ENCODE results near the gene HS3ST4.

The HS3ST4 gene

DNA sequence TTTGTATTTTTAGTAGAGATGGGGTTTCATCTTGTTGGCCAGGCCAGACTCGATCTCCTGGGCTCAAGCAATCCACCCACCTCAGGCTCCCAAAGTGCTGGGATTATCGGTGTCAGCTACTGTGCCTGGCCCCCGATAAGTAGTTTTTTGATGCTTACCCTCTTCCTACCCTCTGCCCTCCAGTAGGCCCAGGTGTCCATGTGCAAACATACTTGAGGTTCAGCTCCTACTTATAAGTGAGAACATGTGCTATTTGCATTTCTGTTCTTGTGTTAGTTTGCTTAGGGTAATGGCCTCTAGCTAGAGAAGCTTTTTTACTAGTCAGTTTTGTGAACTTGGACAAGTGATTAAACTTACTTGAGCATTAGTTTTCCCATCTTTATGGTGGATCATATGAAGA is 136.8 kb downstream of the HS3ST4 start:
- FAIRE-seq = no peak

DNA sequence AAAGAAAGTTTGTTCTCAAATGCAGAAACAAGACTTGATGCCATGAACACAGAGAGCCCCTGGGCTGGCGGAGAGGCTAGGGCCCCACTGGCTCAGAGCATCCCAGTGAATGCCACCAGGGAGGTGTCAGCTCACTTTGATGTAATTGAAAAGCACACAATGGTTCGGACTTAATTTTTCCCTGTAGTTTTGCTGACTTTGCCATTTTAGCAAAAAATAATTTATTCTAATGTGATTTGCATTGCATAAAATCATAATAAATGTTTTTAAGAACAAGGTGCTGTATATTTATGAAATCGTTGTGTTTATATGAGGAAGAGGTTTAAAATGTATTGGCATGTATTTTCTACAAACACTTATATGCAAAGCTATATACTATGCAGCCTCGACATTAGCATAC is 140.5 kb downstream of the HS3ST4 start:
- no peak for FAIRE-seq

DNA sequence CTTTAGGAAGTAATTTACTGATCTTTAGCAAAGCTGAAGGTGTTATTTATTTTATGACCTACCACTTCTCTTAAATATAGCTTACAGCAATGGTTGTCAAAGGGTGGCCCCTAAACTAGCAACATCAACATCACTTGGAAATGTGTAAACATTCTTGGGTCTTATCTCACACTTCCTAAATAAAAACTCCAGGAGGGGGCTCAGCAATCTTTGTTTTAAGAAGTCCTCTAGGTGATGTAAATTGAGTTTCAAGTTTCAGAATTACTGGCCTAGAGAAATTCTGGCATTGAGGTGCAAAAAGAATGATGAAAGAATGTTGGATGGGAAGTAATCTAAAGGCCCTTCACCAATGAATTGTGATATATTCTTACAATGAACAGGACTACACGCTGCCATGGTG is 142.3 kb downstream of the HS3ST4 start:
- no peak for FAIRE-seq

DNA sequence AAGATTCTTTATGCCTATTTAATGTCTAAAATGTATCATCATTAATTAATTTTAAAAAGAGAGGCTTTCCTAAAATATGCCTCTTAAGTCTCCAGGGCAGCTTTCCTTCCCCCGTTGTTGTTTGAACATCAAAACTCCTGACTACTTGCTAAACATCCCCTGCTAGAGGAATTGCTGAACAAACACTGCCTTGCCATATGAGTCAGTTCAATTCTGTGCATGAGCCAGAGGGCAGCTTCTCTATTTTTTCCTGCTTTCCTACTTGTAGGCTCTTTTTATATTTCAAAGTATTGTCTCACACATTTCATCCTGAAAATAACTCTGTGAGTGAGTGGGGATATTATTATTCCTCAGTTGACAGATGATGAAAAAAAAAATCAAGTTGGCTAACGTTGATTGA is 143.4 kb downstream of the HS3ST4 start:
- no peak for FAIRE-seq

DNA sequence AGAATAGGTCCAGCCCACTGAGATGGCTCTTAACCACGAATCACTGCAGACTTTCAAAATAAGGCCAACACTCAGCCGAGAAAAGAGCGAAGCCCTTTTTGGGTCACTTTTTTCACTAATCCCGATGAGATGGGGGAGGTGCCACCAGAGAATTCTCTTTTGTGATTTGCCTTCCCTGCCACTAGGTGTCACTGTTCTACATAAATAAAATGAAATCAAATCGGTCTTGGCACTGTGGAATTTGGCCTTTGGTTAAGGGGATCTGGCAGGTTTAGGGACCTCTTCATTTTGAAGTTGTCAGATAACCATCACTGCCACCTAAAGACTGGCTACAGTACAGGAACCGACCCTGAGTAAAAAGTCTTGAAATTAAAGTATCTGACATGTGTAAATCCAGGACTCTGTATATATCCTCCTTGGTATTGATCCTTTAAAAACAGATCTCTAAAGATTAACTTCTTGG is 147.0 kb downstream of the HS3ST4 start:
- FAIRE-seq = peak; percentile 91

DNA sequence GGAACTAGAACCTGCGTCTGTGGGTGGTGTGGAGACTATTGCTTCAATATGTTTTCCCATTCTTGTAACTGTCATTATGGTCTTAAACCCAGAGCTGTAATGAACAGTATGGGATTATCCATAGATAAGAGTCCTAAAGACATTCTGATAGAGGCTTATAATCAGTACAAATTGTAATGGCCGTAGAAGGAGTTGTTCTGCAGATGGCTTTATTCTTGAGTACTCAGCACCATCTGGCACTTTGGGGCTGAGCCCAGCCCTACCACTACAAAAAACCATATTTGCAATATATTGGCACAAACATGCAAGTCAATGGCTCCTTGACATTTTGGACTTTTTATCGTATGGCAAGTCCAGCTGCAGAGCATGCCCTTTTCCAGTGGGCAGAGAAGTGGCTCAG is 150.0 kb downstream of the HS3ST4 start:
- no peak for FAIRE-seq

DNA sequence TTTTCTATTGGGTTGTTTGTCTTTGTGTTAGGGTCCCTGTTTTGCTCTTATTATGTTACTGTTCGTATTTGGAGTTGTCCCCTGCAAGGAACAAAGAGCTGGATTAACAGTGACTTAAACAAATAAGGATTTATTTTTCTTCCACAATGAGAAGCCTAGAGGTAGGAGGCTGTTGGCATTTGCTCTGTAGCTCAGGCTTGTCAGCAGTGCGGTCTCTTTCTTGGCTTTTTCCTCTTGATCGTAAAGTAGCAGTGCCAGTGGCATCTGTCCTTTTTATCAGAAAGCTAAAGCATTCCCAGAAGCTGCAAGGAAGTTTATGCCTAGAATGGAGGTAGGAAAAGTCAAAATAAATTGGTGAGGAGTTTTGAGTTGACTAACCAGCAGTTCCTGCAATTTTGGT is 154.1 kb downstream of the HS3ST4 start:
- FAIRE-seq = no peak

DNA sequence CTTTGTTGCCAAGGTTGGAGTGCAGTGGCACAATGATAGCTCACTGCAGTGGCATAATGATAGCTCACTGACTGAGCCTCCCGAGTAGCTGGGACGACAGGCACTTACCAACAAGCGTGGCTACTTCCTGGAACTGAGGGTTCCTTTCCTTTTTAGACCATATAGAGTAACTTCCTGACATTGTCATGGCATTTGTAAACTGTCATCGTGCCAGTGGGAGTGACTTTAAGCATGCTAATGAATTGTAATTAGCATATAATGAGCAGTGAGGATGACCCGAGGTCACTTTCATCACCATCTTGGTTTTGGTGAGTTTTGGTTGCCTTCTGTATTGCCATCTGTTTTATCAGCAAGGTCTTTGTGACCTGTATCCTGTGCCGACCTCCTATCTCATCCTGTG is 162.4 kb downstream of the HS3ST4 start:
- no peak for FAIRE-seq

DNA sequence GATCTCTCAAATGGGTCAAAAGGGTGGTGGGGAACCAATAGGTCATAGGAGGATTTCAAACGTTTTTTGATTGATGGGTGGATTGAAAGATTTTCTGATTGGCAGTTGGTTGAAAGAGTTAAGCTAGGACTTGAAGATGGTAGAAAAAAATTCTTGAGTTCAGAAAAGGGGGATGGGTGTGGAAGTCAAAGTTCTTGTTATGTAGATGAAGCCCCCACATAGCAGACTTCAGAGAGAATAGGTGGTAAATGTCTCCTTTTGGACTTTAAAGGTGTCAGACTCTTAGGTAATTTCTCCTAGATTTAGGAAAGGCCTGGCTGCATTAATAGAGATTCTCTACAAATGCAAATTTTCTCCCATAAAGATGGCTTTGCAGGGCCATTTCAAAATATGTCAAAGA is 163.3 kb downstream of the HS3ST4 start:
- FAIRE-seq = no peak

DNA sequence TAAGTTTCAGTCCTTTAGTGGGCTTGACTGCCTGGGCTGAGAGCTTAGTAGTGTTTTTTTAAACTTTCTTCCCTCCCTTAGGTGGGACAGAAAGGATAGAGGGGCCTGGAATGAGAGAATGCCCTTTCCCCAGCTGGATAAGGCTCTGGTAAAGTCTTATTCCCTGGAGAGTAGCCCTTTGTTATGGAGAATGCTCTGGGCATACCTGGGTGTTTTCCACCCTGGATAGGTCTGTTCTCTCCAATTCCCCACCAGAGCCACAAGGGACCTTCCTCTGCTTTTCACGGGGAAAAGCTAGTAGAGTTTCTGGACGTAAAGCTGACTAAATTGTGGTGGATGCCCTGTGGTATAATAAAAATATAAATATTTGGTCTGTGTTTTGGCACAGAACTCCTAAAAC is 164.1 kb downstream of the HS3ST4 start:
- FAIRE-seq = no peak

DNA sequence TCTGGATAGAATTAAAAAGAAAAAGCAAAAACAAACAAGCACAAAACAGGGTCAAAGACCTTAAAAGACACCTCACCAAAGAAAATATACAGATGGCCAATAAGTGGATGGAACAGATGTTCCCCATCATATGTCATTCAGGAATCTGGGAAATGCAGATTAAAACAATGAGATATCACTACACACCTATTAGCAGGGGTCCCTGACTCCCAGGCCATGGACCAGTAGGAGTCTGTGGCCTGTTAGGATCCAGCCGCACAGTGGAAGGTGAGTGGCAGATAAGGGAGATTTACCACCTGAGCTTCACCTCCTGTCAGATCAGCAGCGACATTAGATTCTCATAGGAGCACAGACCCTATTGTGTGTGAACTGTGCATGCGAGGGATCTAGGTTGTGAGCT is 167.9 kb downstream of the HS3ST4 start:
- FAIRE-seq = no peak

DNA sequence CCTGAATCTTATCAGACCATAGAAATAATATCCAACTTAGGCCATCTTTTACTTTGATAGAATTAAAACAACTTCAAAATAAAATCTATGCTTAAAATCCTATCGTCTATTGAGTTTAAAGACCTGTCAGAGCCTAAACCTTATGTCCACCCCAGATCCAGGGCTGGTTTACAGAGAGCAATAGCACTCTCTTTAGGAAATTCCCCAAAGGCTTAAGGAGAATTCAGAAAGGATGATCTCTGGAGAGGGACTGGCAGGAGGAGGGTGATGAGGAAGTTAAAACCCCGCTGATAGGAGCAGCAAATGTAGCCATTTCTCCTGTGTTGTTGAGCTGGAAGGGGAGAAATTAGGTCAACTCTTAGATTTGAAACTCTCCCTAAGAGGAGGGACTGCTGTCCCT is 175.3 kb downstream of the HS3ST4 start:
- no peak for FAIRE-seq

DNA sequence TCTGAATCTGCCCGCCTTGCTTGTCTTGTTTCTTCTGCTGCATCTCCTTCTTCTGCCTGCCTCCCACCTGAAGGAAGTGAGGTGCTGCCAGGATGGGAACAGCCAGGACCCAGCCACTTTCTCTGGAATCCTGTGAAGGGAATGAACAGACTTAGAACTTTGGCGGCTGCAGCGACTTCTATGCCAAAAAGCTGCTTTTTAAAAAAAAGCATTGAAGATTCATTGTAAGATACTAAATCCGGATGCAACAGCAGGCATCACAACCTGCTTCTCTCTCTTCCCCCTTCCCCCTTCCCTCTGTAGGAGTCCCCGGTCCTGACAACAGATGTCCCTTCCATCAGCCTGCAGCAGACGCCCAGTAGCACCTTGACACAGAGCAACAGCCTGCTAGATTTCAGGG is 176.3 kb downstream of the HS3ST4 start:
- no peak for FAIRE-seq

DNA sequence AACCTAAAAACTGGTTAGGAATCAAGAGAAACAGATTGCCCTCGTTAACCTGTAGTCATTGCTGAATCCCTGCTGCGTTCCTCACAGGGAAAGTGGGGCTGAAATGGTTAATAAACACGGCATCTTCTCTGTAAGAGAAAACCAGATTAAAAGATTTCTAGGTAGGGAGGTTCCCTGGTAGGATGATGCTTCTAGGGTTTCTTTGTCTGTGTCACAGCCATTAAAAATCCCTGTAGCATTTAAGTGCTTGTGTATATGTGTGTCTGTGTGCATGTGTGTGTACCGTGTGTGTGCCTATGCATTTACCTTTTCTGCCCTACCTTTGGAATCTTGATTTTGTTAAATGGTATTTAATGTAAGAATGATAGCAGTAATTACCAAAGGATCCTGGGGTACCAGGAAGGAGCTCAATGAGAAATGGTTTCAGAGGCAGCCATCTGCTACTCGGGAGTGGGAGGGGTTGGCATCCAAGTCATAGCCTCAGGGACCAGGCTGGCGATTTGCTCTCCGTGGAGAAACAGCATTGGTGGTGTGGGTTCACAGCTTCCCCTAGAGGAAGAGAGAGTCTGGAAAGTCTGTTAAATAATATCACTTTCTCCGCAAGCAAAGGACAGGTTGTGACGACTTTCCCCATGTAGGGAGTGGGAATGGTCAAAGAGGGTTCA is 177.1 kb downstream of the HS3ST4 start:
- no peak for FAIRE-seq

DNA sequence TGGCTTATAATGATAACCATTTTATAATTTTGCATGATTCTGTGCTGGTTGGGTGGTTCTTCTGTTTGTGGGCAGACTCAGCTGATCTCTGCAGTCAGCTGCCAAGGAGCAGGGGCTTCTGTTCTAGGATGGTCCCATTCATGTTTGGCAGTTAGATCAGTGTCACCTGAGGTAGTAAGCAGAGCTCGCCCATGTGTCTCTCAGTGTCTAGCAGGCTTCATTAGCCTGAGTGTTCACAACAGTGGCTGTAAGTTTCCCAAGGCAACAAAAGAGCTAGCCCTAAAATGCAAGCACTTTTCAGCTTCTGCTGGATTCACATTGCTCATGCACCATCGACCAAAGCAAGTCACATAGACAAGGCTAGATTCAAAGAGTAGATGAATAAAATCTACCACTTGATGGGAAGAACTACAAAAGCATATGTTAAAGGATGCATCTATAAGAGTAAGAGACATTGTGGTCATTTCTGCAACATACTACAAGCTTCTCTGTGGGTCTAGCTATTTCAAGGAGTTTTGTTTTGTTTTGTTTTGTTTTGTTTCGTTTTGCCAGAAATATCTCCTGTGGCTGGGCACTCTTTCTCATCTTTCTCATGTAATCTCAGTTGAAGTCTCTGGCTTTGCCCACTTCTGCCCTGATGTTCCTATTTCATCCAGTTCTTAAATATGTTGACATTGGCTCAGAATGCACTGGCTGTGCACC is 180.8 kb downstream of the HS3ST4 start:
- no peak for FAIRE-seq

DNA sequence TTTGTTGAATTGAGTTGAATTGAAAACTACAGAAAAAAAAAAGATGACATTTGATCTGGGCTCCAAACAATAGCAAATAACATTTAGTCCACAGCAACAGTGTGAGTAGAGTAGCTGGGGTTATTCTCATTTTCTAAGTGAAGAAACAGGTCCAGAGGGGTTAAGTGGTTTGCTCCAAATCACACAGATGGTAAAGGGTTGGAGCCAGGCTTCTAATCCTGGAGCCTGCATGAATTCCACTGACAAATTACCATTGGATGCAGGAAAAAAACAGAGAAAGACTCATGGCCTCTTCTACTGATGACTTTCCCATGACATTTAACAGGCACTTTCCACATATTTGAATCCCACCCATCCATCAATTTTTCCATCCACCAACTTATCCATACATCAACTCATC is 182.4 kb downstream of the HS3ST4 start:
- FAIRE-seq = no peak

DNA sequence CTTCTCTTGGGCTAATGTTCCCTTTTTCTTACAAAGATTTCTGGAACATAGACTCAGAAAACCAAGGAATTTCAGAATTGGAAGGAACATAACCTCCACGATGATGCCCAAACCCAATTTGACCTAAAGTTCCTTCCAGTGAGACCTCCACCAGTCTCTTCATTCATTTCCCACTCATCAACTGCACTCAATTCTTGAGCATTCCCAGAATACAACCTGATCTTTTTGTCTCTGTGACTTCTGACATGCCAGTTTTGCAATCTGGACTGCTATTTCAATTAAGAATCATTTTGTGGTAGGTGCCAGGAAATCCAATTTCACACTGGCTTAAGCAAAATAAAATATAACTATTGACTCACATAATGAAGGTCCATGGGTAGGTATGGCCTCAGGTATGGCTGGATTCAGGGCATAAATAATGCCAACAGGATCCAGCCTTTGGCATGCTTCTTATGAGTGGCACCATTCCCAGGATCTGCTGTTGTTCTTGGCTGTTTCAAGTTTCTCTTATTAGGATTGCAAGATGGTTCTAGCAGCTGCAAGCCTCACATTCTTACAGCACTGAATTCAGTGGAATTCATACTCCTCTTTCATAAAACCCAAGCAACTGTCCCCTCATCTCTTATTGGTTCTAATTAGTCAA is 184.3 kb downstream of the HS3ST4 start:
- FAIRE-seq = no peak

DNA sequence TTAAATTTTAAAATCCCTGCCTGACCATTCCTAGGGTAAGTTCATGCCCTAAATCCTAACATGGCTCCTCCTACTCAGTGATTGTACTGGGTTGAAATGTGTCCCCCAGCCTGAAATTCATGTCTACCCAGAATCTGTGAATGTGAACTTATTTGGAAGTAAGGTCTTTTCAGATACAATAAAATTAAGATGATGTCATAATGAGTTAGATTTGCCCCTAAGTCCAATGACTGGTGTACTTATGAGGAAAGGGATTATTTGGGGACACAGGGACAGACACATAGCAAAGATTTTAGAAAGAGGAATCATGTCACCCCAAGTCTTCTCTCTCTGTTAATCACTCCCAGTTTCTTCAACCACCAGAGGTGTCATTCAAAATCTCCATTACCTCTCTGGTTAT is 185.3 kb downstream of the HS3ST4 start:
- no peak for FAIRE-seq

DNA sequence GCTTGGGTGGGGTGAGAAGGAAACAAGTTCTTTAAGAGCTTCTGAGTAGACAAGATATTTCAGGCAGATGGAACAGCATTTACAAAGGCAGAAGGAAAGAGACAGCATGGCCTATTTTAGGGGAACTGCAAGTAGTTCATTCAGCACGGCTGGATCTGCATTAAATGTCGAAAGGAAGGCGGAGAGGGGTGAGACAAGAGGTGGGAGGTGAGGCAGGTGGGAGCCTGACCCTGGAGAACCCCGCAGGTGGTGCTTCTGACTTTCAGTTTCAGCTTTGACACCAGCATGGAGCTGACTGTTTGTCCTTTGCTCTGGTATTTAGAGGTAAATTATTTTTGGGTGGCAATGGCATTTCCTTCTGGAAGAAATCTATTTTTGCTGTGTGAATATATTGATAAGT is 194.8 kb downstream of the HS3ST4 start:
- FAIRE-seq = no peak

DNA sequence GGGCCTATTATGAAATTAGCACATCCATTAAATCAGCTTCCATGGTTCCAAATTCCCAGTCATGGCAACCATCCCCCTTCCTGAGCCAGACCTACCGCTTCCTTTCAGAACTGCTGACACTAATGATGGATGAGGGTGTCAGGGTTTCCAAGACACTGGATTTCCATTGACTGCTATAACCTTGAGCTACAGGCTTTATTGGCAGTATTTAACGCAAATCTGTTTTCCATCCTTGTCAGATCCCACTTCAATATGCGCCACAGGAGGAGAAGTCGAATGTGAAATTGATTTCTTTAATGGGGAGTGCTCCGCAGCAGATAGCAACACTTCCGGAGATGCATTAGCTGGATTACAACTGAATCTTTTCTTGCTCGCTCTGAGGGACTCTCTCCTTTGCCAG is 197.1 kb downstream of the HS3ST4 start:
- no peak for FAIRE-seq

DNA sequence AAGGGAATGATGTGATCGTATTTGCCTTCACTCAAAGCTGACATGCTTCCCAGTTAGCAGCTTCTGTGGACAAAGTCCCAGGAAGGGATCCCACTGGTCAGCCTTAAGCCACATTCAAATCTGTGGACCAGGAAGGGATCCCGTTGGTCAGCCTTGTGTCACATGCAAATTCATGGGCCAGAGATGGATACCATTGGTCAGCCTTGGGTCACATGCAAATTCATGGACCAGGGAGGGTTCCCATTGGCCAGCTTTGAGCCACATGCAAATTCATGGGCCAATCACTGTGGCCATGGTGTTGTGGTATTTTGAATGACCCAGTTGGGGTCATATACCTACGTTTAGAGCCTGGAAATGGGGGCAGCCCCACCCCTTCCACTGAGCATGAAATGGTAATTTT is 201.6 kb downstream of the HS3ST4 start:
- no peak for FAIRE-seq

DNA sequence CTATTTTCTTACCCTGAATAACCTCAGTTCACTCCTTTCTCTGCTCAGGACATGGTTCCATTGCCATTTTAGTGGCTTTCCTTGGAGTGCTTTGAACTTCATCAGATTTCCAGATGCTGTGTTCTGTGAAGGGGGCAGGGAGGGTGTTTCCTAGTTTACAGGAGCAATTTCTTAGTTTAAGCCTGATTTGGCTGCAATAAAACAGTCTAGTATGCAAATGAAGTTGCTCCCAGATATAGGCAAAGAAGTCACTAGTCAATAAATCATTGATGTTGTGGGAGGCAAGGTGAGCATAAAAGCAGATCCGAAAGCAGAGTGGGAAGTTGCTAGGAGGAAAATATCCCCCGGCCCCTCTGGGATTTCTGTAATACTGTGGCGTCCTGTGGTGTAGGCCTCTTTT is 202.3 kb downstream of the HS3ST4 start:
- FAIRE-seq = no peak

DNA sequence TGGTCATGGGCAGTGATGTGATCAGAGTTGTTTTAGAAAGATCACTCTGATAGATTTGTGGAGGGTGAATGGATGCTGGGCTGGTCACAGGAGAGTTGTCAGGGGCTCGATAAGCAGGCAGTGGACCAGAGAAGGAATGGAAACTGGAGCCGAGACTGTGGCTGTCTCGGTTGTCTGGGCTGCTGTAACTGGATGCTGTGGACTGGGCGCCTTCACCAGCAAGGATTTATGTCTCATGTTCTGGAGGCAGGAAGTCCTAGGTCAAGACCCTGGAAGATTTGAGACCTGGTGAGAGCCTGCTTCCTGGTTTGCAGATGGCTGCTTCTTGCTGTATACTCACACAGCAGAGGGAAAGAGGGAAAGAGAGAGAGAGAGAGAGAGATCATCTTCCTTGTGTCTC is 203.6 kb downstream of the HS3ST4 start:
- FAIRE-seq = no peak

DNA sequence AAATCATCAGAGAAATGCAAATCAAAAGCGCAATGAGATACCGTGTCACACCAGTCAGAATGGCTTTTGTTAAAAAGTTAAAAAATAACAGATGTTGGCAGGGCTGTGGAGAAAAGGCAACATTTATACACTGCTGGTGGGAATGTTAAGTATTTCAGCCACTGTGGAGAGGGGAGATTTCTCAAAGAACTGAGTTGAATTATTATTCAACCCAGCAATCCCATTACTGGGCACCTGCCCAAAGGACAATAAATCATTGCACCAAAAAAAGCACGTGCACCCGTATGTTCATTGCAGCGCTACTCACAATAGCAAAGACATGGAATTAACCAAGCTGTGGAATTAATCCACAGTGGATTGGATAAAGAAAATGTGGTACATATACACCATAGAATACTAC is 204.7 kb downstream of the HS3ST4 start:
- no peak for FAIRE-seq

DNA sequence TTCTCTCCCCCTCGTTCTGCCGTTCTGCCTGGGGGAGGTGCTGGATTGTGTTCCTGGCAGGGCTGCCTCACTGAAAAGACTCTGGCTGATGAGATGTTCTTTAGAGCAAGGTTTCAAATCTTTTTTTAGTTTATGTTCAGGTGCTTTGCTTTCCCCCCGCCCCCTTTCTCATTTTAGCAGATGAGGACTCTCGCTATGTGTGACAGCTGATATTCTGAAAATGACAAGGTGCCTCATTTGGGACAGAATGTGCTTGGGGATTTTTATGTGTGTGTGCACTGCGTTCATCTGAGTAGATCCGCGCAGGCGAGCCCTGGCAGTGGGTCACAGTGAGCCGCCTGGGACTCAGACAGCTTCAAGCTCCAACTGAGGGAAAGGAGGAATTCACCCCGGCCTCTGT is 205.9 kb downstream of the HS3ST4 start:
- FAIRE-seq = no peak

Data from islet of Langerhans (tissue), 1 donor.